Caco-2 (cell line): Measurements from ENCODE around the gene LMTK2. TPM values are rescaled to one million over a fixed set of nuclear protein-coding genes. Genes with fewer than 3 reads are reported as not detected.

Source experiments
- BruUV-seq: library from RNA; stranded (reverse); fragments of 400-500 nt; replicated peaks from 2 replicates; lab custom pipeline; 2021; lab: Mats Ljungman, UMichigan
- CTCF ChIA-PET: fragments of 300-600 bp; sonication (Branson Sonifier 250); formaldehyde crosslinking; loops from one replicate; lab custom pipeline; 2022; ENCODE audit warnings: antibody characterized with exemption; lab: Charles Lee
- POLR2A ChIA-PET: fragments of 300-600 bp; sonication (Branson Sonifier 250); formaldehyde crosslinking; loops from one replicate; lab custom pipeline; 2022; ENCODE audit warnings: antibody characterized with exemption; lab: Charles Lee
- DNase-seq, 2 experiments: peaks; one replicate each; pipeline versions ENCODE4 v3.0.0 to v3.0.0-alpha.2; 2020 to 2022
- H3K27me3 ChIP-seq: replicated peaks from 2 replicates; pipeline ENCODE4 v1.6.0; 2011; ENCODE audit warnings: low read length; ENCODE audit not compliant: control insufficient read depth, insufficient read depth
- H3K36me3 ChIP-seq: 2 replicates; pipeline ENCODE4 v1.5.1; 2011; ENCODE audit warnings: low read length; ENCODE audit not compliant: control insufficient read depth, insufficient read depth
- H3K4me1 ChIP-seq: fragments of 250-450 bp; sonication (Bioruptor Pico); 2 replicates; pipeline ENCODE4 v1.5.1; 2020; ENCODE audit warnings: mild to moderate bottlenecking
- H3K4me3 ChIP-seq: 2 replicates; pipeline ENCODE4 v1.5.1; 2011; ENCODE audit warnings: low read depth, mild to moderate bottlenecking, control low read depth, low read length
- H3K9me3 ChIP-seq: fragments of 250-450 bp; sonication (Bioruptor Pico); 2 replicates; pipeline ENCODE4 v1.5.1; 2020; ENCODE audit warnings: mild to moderate bottlenecking, moderate library complexity
- H3K27ac Mint-ChIP-seq: one replicate; pipeline ENCODE4 v1.8.0; 2022; ENCODE audit warnings: mixed read lengths; ENCODE audit not compliant: unreplicated experiment
- H3K27me3 Mint-ChIP-seq: one replicate; pipeline ENCODE4 v1.8.0; 2022; ENCODE audit warnings: mixed read lengths; ENCODE audit not compliant: insufficient read depth, unreplicated experiment
- H3K36me3 Mint-ChIP-seq: one replicate; pipeline ENCODE4 v1.8.0; 2022; ENCODE audit warnings: mild to moderate bottlenecking, mixed read lengths; ENCODE audit not compliant: insufficient read depth, unreplicated experiment
- H3K4me1 Mint-ChIP-seq: one replicate; pipeline ENCODE4 v1.8.0; 2022; ENCODE audit warnings: low read depth, mixed read lengths; ENCODE audit not compliant: unreplicated experiment
- H3K4me3 Mint-ChIP-seq: one replicate; pipeline ENCODE4 v1.8.0; 2022; ENCODE audit warnings: mild to moderate bottlenecking, moderate library complexity, mixed read lengths; ENCODE audit not compliant: unreplicated experiment
- H3K9me3 Mint-ChIP-seq: one replicate; pipeline ENCODE4 v1.8.0; 2022; ENCODE audit warnings: mixed read lengths; ENCODE audit not compliant: unreplicated experiment
- CTCF ChIP-seq, 2 experiments: fragments of 200-600 bp in 1 of 2; IDR thresholded peaks; 1 replicate in 1 of 2; 2 replicates in 1 of 2; pipeline versions ENCODE4 v1.5.1 to v1.8.0; 2011 to 2022; ENCODE audit warnings: antibody characterized with exemption in 1 of 2, control low read depth in 1 of 2, inconsistent platforms in 1 of 2, low read depth in 1 of 2, low read length in 1 of 2, mild to moderate bottlenecking in 1 of 2, moderate library complexity in 1 of 2; ENCODE audit not compliant: insufficient read depth in 1 of 2, severe bottlenecking in 1 of 2, unreplicated experiment in 1 of 2
- intact Hi-C: fragments of 100-400 bp; cut with micrococcal nuclease; formaldehyde crosslinking; loops from one replicate; pipeline ENCODE4 v1.10.0; 2022; ENCODE audit not compliant: unreplicated experiment
- total RNA-seq: library from RNA; stranded (reverse); gene quantifications from 2 replicates; pipeline ENCODE4 v1.2.3, GENCODE V29; 2022

Gene LMTK2
- total RNA-seq, 1 experiment from 2014 or later, result 21.9 TPM

GRCh38 chr7:98167653-98168052, 61.0 kb downstream of the LMTK2 start:
- H3K4me1 Mint-ChIP-seq, result peaks cover 6% of the 10 kb centered on the region
- peaks cover 14% of the 10 kb centered on the region for H3K36me3 Mint-ChIP-seq
- no peaks in the 10 kb centered on the region for H3K36me3 ChIP-seq
- intact Hi-C loops, result loop anchor here (1.0 to 5.0 kb wide), 3 partner anchors 61 to 295 kb away; partner anchors contain the start of genes ASNS and LMTK2
- H3K9me3 ChIP-seq, result no peaks in the 10 kb centered on the region
- H3K4me1 ChIP-seq, result no peaks in the 10 kb centered on the region
- no peak for DNase-seq
- H3K4me3 ChIP-seq, result no peak overlapping the region
- H3K27me3 Mint-ChIP-seq, result no peaks in the 10 kb centered on the region
- H3K27ac Mint-ChIP-seq, result peak overlapping the region; percentile 33
- ChIA-PET POLR2A (no interaction called here), CTCF (interaction anchor here (1.4 to 5.5 kb wide), 3 partner anchors 23 to 145 kb away, joined by 3 to 79 read pairs (median 3); no protein-coding TSS in a partner anchor)
- H3K27me3 ChIP-seq, result no peaks in the 10 kb centered on the region
- no peak overlapping the region for H3K4me3 Mint-ChIP-seq
- H3K9me3 Mint-ChIP-seq, result no peaks in the 10 kb centered on the region
- no TSS peak for BruUV-seq
- no peak for TF ChIP-seq CTCF (IDR thresholded peaks at IDR 0.05; ENCODE audit: insufficient read depth in 1 of 2, low read depth in 1 of 2, low read length in 1 of 2, severe bottlenecking in 1 of 2, unreplicated experiment in 1 of 2)

GRCh38 chr7:98168181-98168903, 61.7 kb downstream of the LMTK2 start:
- peak; percentile 86 to 93 for TF ChIP-seq CTCF (IDR thresholded peaks at IDR 0.05; ENCODE audit: insufficient read depth in 1 of 2, low read depth in 1 of 2, low read length in 1 of 2, severe bottlenecking in 1 of 2, unreplicated experiment in 1 of 2)
- Histone ChIP-seq H3K4me1 (0 out of 2 replicates have a peak, but pooled peaks cover 3% of the 10 kb centered on the region), H3K4me3 (no peak overlapping the region), H3K27me3 (no peaks in the 10 kb centered on the region), H3K36me3 (no peaks in the 10 kb centered on the region), H3K9me3 (no peaks in the 10 kb centered on the region)
- H3K36me3 Mint-ChIP-seq, result peaks cover 14% of the 10 kb centered on the region
- H3K4me1 Mint-ChIP-seq, result peaks cover 6% of the 10 kb centered on the region
- intact Hi-C loops, result loop anchor here (1.0 to 5.0 kb wide), 3 partner anchors 62 to 296 kb away; partner anchors contain the start of genes ASNS and LMTK2
- CTCF ChIA-PET, result interaction anchor here (0.5 to 5.5 kb wide), 10 partner anchors 23 to 154 kb away, joined by 3 to 79 read pairs (median 3); no protein-coding TSS in a partner anchor
- H3K9me3 Mint-ChIP-seq, result no peaks in the 10 kb centered on the region
- H3K27me3 Mint-ChIP-seq, result no peaks in the 10 kb centered on the region
- H3K27ac Mint-ChIP-seq, result no peak overlapping the region
- POLR2A ChIA-PET, result no interaction called here
- no TSS peak for BruUV-seq
- H3K4me3 Mint-ChIP-seq, result no peak overlapping the region
- peak; percentile 83 to 84 for DNase-seq

GRCh38 chr7:98168904-98169621, 62.4 kb downstream of the LMTK2 start:
- no peaks in the 10 kb centered on the region for H3K27me3 Mint-ChIP-seq
- Histone ChIP-seq H3K36me3 (no peaks in the 10 kb centered on the region), H3K4me1 (0 out of 2 replicates have a peak, but pooled peaks cover 3% of the 10 kb centered on the region), H3K4me3 (no peak overlapping the region), H3K27me3 (no peaks in the 10 kb centered on the region), H3K9me3 (no peaks in the 10 kb centered on the region)
- peaks cover 6% of the 10 kb centered on the region for H3K4me1 Mint-ChIP-seq
- CTCF ChIA-PET, result interaction anchor here (0.7 to 5.5 kb wide), 8 partner anchors 27 to 155 kb away, joined by 3 to 79 read pairs (median 4); no protein-coding TSS in a partner anchor
- no TSS peak for BruUV-seq
- peaks cover 14% of the 10 kb centered on the region for H3K36me3 Mint-ChIP-seq
- no peak for DNase-seq
- intact Hi-C loops, result loop anchor here (1.0 to 5.0 kb wide), 3 partner anchors 63 to 297 kb away; partner anchors contain the start of genes ASNS and LMTK2
- POLR2A ChIA-PET, result no interaction called here
- H3K27ac Mint-ChIP-seq, result no peak overlapping the region
- no peak overlapping the region for H3K4me3 Mint-ChIP-seq
- peak in 1 of 2 experiments; percentile 3 for TF ChIP-seq CTCF (IDR thresholded peaks at IDR 0.05; ENCODE audit: insufficient read depth in 1 of 2, low read depth in 1 of 2, low read length in 1 of 2, severe bottlenecking in 1 of 2, unreplicated experiment in 1 of 2)
- H3K9me3 Mint-ChIP-seq, result no peaks in the 10 kb centered on the region
